ENCODE measurements around the gene GALK1.

Gene GALK1

GRCh38 chr17:75773808-75774470, 8.9 kb upstream of the GALK1 start:
- Histone ChIP-seq H2AFZ (ENCODE audit: low read depth, low read length, severe bottlenecking) (no peak overlapping the region), H3K9me2 (replicated peaks; ENCODE audit: insufficient read depth, low read length) (no peaks in the 10 kb centered on the region), H3K36me3 (ENCODE audit: low read length) (peaks cover 18% of the 10 kb centered on the region), H3K4me3 (ENCODE audit: insufficient read depth, low read length, poor library complexity, severe bottlenecking) (no peak overlapping the region), H3K4me2 (ENCODE audit: low read depth, low read length, poor library complexity, severe bottlenecking) (no peak overlapping the region), H3K79me2 (ENCODE audit: insufficient read depth, low read length) (peaks cover 16% of the 10 kb centered on the region), H3K27ac (ENCODE audit: low read depth, low read length) (no peak overlapping the region), H3F3A (ENCODE audit: insufficient read depth) (peaks cover 38% of the 10 kb centered on the region), H3K27me3 (ENCODE audit: low read length) (no peaks in the 10 kb centered on the region), H3K9ac (ENCODE audit: low read length) (no peak overlapping the region), H3K9me3 (ENCODE audit: insufficient read depth, low read length) (no peaks in the 10 kb centered on the region), H4K20me1 (ENCODE audit: low read depth, low read length) (peaks cover 20% of the 10 kb centered on the region)
- no peak for TF ChIP-seq CTCF (IDR thresholded peaks at IDR 0.05; ENCODE audit: insufficient read depth, low read length, poor library complexity, severe bottlenecking)
- no peak for TF ChIP-seq EZH2phosphoT487 (conservative IDR thresholded peaks at IDR 0.05; ENCODE audit: low read length)

DNA sequence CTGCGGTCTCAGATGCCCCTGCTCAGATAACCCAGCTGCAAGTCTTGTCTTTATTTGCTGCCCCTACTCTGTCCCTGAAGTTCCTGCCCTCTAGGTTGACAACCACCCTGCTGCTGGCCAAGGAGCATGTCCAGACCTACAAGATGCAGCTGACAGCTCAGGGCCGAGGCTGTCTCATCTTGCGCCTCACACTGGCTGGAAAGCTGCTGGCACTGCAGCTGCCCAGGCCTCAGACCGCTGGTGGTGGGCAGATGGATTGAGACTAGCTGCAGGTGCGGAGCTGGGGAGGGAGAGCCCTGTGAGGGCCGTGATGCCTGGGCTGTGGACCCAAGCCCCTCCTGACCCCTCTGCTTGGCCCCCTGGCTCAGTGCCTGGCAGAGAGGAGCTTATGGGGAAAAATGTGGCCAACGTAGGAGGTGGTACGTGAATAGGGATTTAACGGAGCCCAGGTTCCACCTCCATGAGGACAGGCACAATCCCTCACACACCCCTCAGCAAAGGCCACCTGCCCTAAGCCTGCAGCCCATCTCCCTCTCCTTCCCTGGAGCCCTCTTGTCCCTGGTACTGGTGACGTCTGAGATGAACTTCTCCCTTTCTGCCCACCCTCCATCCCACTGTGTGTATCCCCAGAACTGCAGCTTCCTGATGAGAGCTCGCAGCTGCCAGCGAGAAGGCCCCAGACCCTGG, 8.3 kb upstream of the GALK1 start:
- TF ChIP-seq CTCF (IDR thresholded peaks at IDR 0.05; ENCODE audit: insufficient read depth, low read length, poor library complexity, severe bottlenecking) (no peak), EZH2phosphoT487 (conservative IDR thresholded peaks at IDR 0.05; ENCODE audit: low read length) (no peak)
- H3K79me2 ChIP-seq (ENCODE audit: insufficient read depth, low read length): peaks cover 10% of the 10 kb centered on the region
- H3K4me2 ChIP-seq (ENCODE audit: low read depth, low read length, poor library complexity, severe bottlenecking): no peak overlapping the region
- no peaks in the 10 kb centered on the region for H3K9me2 ChIP-seq (replicated peaks; ENCODE audit: insufficient read depth, low read length)
- H4K20me1 ChIP-seq (ENCODE audit: low read depth, low read length): peaks cover 15% of the 10 kb centered on the region
- H3K36me3 ChIP-seq (ENCODE audit: low read length): peaks cover 12% of the 10 kb centered on the region
- H3K27me3 ChIP-seq (ENCODE audit: low read length): no peaks in the 10 kb centered on the region
- H3K9ac ChIP-seq (ENCODE audit: low read length): no peak overlapping the region
- H2AFZ ChIP-seq (ENCODE audit: low read depth, low read length, severe bottlenecking): no peak overlapping the region
- H3F3A ChIP-seq (ENCODE audit: insufficient read depth): peaks cover 35% of the 10 kb centered on the region
- no peak overlapping the region for H3K4me3 ChIP-seq (ENCODE audit: insufficient read depth, low read length, poor library complexity, severe bottlenecking)
- no peaks in the 10 kb centered on the region for H3K9me3 ChIP-seq (ENCODE audit: insufficient read depth, low read length)
- no peak overlapping the region for H3K27ac ChIP-seq (ENCODE audit: low read depth, low read length)

DNA sequence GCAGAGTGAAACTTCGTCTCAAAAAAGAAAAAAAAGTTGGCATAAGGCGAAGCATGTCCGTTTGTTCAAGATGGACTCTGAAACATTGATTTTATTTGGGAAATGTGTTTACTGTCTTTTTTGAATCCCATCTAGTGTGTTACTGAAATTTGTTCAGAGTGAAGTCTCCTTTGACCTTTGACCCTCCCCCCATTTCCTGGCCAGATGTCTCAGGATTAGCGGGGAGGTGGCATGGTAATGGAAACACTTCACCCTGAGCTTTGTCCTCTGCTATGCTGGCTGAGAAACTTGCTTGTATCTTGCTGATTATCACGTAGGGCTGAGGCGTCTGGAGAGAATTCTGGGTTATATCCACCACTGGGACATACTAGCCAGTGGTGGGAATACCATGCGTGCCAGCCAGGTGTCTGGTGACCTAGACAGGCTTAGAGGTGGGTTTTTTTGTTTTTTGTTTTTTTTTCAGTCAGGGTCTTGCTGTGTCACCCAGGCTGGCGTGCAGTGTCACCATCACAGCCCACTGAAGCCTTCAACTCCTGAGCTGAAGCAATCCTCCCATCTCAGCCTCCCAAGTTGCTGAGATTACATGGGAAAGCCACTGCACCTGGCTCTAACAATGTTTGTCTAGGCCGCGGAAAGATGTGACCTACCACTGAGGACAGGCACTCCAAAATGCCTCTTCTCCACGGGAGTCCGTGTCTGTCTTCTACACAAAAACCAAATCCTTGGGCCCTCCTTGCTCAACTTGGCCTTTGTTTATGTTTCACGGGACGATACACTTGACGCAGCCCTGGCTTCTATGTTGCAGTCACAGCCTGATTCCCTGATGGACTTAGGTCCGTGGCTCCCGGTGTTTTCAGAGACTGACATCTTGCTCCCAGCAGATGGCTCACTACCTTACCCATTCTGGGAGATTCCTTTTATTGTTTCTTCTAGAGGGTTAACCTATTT, 6.6 kb upstream of the GALK1 start:
- Histone ChIP-seq H3K27me3 (ENCODE audit: low read length) (no peaks in the 10 kb centered on the region), H3K9me3 (ENCODE audit: insufficient read depth, low read length) (no peaks in the 10 kb centered on the region), H2AFZ (ENCODE audit: low read depth, low read length, severe bottlenecking) (no peak overlapping the region), H3K36me3 (ENCODE audit: low read length) (no peaks in the 10 kb centered on the region), H3K4me3 (ENCODE audit: insufficient read depth, low read length, poor library complexity, severe bottlenecking) (no peak overlapping the region), H3K27ac (ENCODE audit: low read depth, low read length) (no peak overlapping the region), H3K9me2 (replicated peaks; ENCODE audit: insufficient read depth, low read length) (no peaks in the 10 kb centered on the region), H4K20me1 (ENCODE audit: low read depth, low read length) (no peaks in the 10 kb centered on the region), H3K79me2 (ENCODE audit: insufficient read depth, low read length) (no peaks in the 10 kb centered on the region), H3K9ac (ENCODE audit: low read length) (no peak overlapping the region), H3F3A (ENCODE audit: insufficient read depth) (peaks cover 18% of the 10 kb centered on the region), H3K4me2 (ENCODE audit: low read depth, low read length, poor library complexity, severe bottlenecking) (no peak overlapping the region)
- no peak for TF ChIP-seq CTCF (IDR thresholded peaks at IDR 0.05; ENCODE audit: insufficient read depth, low read length, poor library complexity, severe bottlenecking)
- no peak for TF ChIP-seq EZH2phosphoT487 (conservative IDR thresholded peaks at IDR 0.05; ENCODE audit: low read length)

All from SU-DHL-6 (cell line).